HG03066 (cell line): ENCODE data around the gene USP40.

Source experiments
- ATAC-seq: cut with Tn5 transposase; IDR thresholded peaks from one replicate; pipeline ENCODE4 v1.9.1; 2021; ENCODE audit warnings: low read depth; ENCODE audit not compliant: unreplicated experiment

Gene USP40

GRCh38 chr2:233446606-233447305, 119.8 kb downstream of the USP40 start:
- no peak for ATAC-seq

GRCh38 chr2:233446121-233446520, 120.5 kb downstream of the USP40 start:
- ATAC-seq, result no peak

- ATAC-seq, result no peak
Measured at GRCh38 chr2:233445152-233445830, 121.3 kb downstream of the USP40 start.

- no peak for ATAC-seq
Measured at GRCh38 chr2:233444501-233444900, 122.1 kb downstream of the USP40 start.

- no peak for ATAC-seq
Measured at GRCh38 chr2:233443511-233444183, 122.9 kb downstream of the USP40 start.

- ATAC-seq, result no peak
Measured at GRCh38 chr2:233442028-233442310, 124.6 kb downstream of the USP40 start.

- no peak for ATAC-seq
Measured at GRCh38 chr2:233441161-233442027, 125.2 kb downstream of the USP40 start.

GRCh38 chr2:233440714-233441113, 125.9 kb downstream of the USP40 start:
- ATAC-seq, result no peak

GRCh38 chr2:233440314-233440713, 126.3 kb downstream of the USP40 start:
- ATAC-seq, result no peak

- ATAC-seq, result no peak
Measured at GRCh38 chr2:233439191-233439590, 127.4 kb downstream of the USP40 start.

GRCh38 chr2:233438573-233439147, 127.9 kb downstream of the USP40 start:
- no peak for ATAC-seq

- ATAC-seq, result no peak
Measured at GRCh38 chr2:233437439-233437955, 129.1 kb downstream of the USP40 start.

GRCh38 chr2:233436691-233437438, 129.7 kb downstream of the USP40 start:
- no peak for ATAC-seq

- ATAC-seq, result no peak
Measured at GRCh38 chr2:233436191-233436581, 130.4 kb downstream of the USP40 start.

- no peak for ATAC-seq
Measured at GRCh38 chr2:233435436-233436190, 131.0 kb downstream of the USP40 start.

- no peak for ATAC-seq
Measured at GRCh38 chr2:233434666-233435330, 131.8 kb downstream of the USP40 start.

GRCh38 chr2:233433794-233434193, 132.8 kb downstream of the USP40 start:
- no peak for ATAC-seq

GRCh38 chr2:233433029-233433428, 133.6 kb downstream of the USP40 start:
- no peak for ATAC-seq
